ENCODE measurements around the gene PPCS. TPM values are rescaled to one million over a fixed set of nuclear protein-coding genes. Genes with fewer than 3 reads are reported as not detected.

Gene PPCS
- polyA plus RNA-seq, 1 donor, result 105 TPM

DNA sequence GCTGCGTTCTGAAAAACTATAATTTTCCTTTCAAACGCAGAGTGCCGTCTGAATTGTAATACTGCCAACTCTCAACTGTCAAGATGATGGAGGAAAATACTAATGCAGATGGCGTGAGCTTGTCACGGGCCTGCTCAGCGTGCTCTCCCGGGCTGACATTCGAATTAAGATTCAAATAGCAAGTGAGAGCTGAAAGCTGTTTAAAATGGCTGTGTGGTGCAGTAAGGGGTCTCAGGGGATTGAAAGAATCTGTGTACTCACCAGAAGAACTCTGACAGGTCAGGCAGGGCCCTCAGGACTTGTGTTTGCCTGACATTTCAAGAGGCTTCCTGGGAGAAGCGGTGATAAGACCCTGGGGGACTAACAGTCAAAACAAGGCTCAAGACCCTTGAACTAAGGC lies 33.6 kb upstream of the PPCS start:
- no peaks in the 10 kb centered on the region for H3K9me3 ChIP-seq (ENCODE audit: control insufficient read depth, low read depth, low read length)
- H3K4me1 ChIP-seq (ENCODE audit: control insufficient read depth, insufficient read depth, low read length), result peaks cover 8% of the 10 kb centered on the region
- H3K4me3 ChIP-seq (ENCODE audit: low read length), result no peak overlapping the region
- 50% methylated on average over 2 of the region's 9 CpGs for WGBS (ENCODE audit: insufficient coverage, low lambda C conversion rate)
- H3K36me3 ChIP-seq (ENCODE audit: control insufficient read depth, insufficient read depth, low read length), result no peaks in the 10 kb centered on the region
- no peaks in the 10 kb centered on the region for H3K27me3 ChIP-seq (ENCODE audit: control insufficient read depth, insufficient read depth, low read length)
- H3K27ac ChIP-seq (ENCODE audit: low read length), result no peak overlapping the region
- DNase-seq, result no peak

GRCh38 chr1:42423681-42424080 lies 32.7 kb upstream of the PPCS start:
- DNase-seq, result no peak
- 100% methylated on average over 1 of the region's 3 CpGs for WGBS (ENCODE audit: insufficient coverage, low lambda C conversion rate)
- Histone ChIP-seq H3K27ac (ENCODE audit: low read length) (no peak overlapping the region), H3K9me3 (ENCODE audit: control insufficient read depth, low read depth, low read length) (no peaks in the 10 kb centered on the region), H3K36me3 (ENCODE audit: control insufficient read depth, insufficient read depth, low read length) (no peaks in the 10 kb centered on the region), H3K4me3 (ENCODE audit: low read length) (no peak overlapping the region), H3K27me3 (ENCODE audit: control insufficient read depth, insufficient read depth, low read length) (no peaks in the 10 kb centered on the region), H3K4me1 (ENCODE audit: control insufficient read depth, insufficient read depth, low read length) (peaks cover 8% of the 10 kb centered on the region)

GRCh38 chr1:42424201-42424600 lies 32.1 kb upstream of the PPCS start:
- H3K27me3 ChIP-seq (ENCODE audit: control insufficient read depth, insufficient read depth, low read length), result no peaks in the 10 kb centered on the region
- H3K36me3 ChIP-seq (ENCODE audit: control insufficient read depth, insufficient read depth, low read length), result no peaks in the 10 kb centered on the region
- no peak for DNase-seq
- H3K4me3 ChIP-seq (ENCODE audit: low read length), result no peak overlapping the region
- no peak overlapping the region for H3K27ac ChIP-seq (ENCODE audit: low read length)
- 89% methylated on average over 3 of the region's 4 CpGs for WGBS (ENCODE audit: insufficient coverage, low lambda C conversion rate)
- peaks cover 8% of the 10 kb centered on the region for H3K4me1 ChIP-seq (ENCODE audit: control insufficient read depth, insufficient read depth, low read length)
- no peaks in the 10 kb centered on the region for H3K9me3 ChIP-seq (ENCODE audit: control insufficient read depth, low read depth, low read length)

GRCh38 chr1:42427240-42427639 lies 29.1 kb upstream of the PPCS start:
- Histone ChIP-seq H3K4me1 (ENCODE audit: control insufficient read depth, insufficient read depth, low read length) (peaks cover 18% of the 10 kb centered on the region), H3K36me3 (ENCODE audit: control insufficient read depth, insufficient read depth, low read length) (no peaks in the 10 kb centered on the region), H3K27me3 (ENCODE audit: control insufficient read depth, insufficient read depth, low read length) (no peaks in the 10 kb centered on the region), H3K4me3 (ENCODE audit: low read length) (no peak overlapping the region), H3K27ac (ENCODE audit: low read length) (no peak overlapping the region), H3K9me3 (ENCODE audit: control insufficient read depth, low read depth, low read length) (no peaks in the 10 kb centered on the region)
- WGBS (ENCODE audit: insufficient coverage, low lambda C conversion rate), result no CpG with 5 or more reads among the region's 4 CpGs
- DNase-seq, result no peak

DNA sequence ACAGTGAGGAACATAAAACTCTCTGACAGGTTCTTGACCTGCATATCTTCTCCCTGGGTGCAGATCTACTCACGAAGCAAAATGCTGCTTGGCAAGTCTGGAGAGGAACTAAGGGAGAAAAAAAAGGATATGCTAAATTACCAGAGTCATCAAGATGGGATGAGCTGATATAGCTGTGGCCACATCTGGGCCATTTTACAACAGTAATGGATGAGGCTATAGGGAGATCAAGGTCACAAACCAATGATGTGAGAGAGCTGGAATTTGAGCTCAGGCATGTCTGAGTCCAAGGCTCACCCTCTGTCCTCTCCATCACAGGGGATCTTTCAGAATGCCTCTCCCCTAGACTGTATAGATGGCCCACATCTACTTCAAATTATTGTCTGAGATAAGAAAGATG lies 26.7 kb upstream of the PPCS start:
- no peak for DNase-seq
- no peak overlapping the region for H3K4me3 ChIP-seq (ENCODE audit: low read length)
- H3K27me3 ChIP-seq (ENCODE audit: control insufficient read depth, insufficient read depth, low read length), result no peaks in the 10 kb centered on the region
- no CpG with 5 or more reads among the region's 1 CpG for WGBS (ENCODE audit: insufficient coverage, low lambda C conversion rate)
- H3K9me3 ChIP-seq (ENCODE audit: control insufficient read depth, low read depth, low read length), result no peaks in the 10 kb centered on the region
- no peaks in the 10 kb centered on the region for H3K36me3 ChIP-seq (ENCODE audit: control insufficient read depth, insufficient read depth, low read length)
- H3K4me1 ChIP-seq (ENCODE audit: control insufficient read depth, insufficient read depth, low read length), result peaks cover 18% of the 10 kb centered on the region
- H3K27ac ChIP-seq (ENCODE audit: low read length), result no peak overlapping the region

DNA sequence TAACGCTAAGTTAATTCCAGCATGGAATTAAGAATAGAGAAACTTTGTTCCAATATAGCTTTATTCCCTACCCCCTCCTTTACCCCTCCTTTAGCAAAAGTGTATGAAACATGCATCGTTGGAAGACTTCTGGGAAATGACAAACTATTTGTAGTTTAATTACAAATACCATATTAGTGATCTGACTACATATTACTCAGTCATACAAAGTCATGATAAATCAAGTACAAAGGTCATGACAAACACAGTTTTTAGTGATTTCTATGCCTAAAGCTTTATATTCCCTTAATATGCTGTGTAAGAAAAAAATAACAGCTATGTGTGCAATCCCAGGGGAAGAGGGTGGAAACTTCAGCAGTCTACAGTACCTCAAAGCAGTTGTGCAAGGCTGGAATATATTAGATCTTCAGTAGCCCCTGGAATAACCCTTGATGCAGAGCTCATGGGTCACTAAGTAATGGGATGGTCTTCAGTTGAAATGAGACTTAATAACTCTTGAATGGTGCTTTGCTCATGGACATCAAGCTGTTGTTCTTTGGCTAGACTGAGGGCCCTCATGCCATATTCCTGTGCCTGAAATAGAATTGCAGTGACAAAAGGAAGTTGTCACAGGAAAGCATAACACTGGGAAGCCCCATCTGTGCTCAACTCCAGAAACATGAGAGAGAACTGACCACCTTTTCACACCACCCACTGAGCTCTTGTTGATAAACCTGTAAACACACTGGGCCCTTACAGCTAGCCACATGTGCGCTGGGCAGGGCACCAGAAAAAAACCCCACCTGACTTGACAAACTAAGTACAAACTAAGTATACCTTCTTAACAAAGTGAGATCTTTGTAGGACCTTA lies 25.8 kb upstream of the PPCS start:
- Histone ChIP-seq H3K36me3 (ENCODE audit: control insufficient read depth, insufficient read depth, low read length) (no peaks in the 10 kb centered on the region), H3K27me3 (ENCODE audit: control insufficient read depth, insufficient read depth, low read length) (no peaks in the 10 kb centered on the region), H3K9me3 (ENCODE audit: control insufficient read depth, low read depth, low read length) (no peaks in the 10 kb centered on the region), H3K27ac (ENCODE audit: low read length) (peak overlapping the region; percentile 70), H3K4me3 (ENCODE audit: low read length) (no peak overlapping the region), H3K4me1 (ENCODE audit: control insufficient read depth, insufficient read depth, low read length) (peaks cover 18% of the 10 kb centered on the region)
- peak in 1 of 2 donors; percentile 20 for DNase-seq
- no CpG with 5 or more reads among the region's 3 CpGs for WGBS (ENCODE audit: insufficient coverage, low lambda C conversion rate)

- H3K27ac ChIP-seq (ENCODE audit: low read length), result peak overlapping the region; percentile 70
- WGBS (ENCODE audit: insufficient coverage, low lambda C conversion rate), result 17% methylated on average over 1 of the region's 3 CpGs
- peak; percentile 64 to 83 for DNase-seq
- H3K4me1 ChIP-seq (ENCODE audit: control insufficient read depth, insufficient read depth, low read length), result peaks cover 18% of the 10 kb centered on the region
- H3K4me3 ChIP-seq (ENCODE audit: low read length), result no peak overlapping the region
- no peaks in the 10 kb centered on the region for H3K27me3 ChIP-seq (ENCODE audit: control insufficient read depth, insufficient read depth, low read length)
- H3K36me3 ChIP-seq (ENCODE audit: control insufficient read depth, insufficient read depth, low read length), result no peaks in the 10 kb centered on the region
- no peaks in the 10 kb centered on the region for H3K9me3 ChIP-seq (ENCODE audit: control insufficient read depth, low read depth, low read length)
These were observed 24.8 kb upstream of the PPCS start for GRCh38 chr1:42431514-42431913.

GRCh38 chr1:42432714-42433113 lies 23.6 kb upstream of the PPCS start:
- Histone ChIP-seq H3K4me1 (ENCODE audit: control insufficient read depth, insufficient read depth, low read length) (peaks cover 18% of the 10 kb centered on the region), H3K27ac (ENCODE audit: low read length) (no peak overlapping the region), H3K27me3 (ENCODE audit: control insufficient read depth, insufficient read depth, low read length) (no peaks in the 10 kb centered on the region)

GRCh38 chr1:42433369-42433768 lies 23.0 kb upstream of the PPCS start:
- peaks cover 18% of the 10 kb centered on the region for H3K4me1 ChIP-seq (ENCODE audit: control insufficient read depth, insufficient read depth, low read length)
- no peaks in the 10 kb centered on the region for H3K27me3 ChIP-seq (ENCODE audit: control insufficient read depth, insufficient read depth, low read length)
- no peak overlapping the region for H3K27ac ChIP-seq (ENCODE audit: low read length)
- H3K36me3 ChIP-seq (ENCODE audit: control insufficient read depth, insufficient read depth, low read length), result no peaks in the 10 kb centered on the region
- no peaks in the 10 kb centered on the region for H3K9me3 ChIP-seq (ENCODE audit: control insufficient read depth, low read depth, low read length)
- no peak for DNase-seq
- WGBS (ENCODE audit: insufficient coverage, low lambda C conversion rate), result no CpG with 5 or more reads among the region's 6 CpGs
- no peak overlapping the region for H3K4me3 ChIP-seq (ENCODE audit: low read length)

More at GRCh38 chr1:42432714-42433113, 23.6 kb upstream of the PPCS start:
- H3K4me3 ChIP-seq (ENCODE audit: low read length), result no peak overlapping the region
- no peaks in the 10 kb centered on the region for H3K36me3 ChIP-seq (ENCODE audit: control insufficient read depth, insufficient read depth, low read length)
- no peak for DNase-seq
- H3K9me3 ChIP-seq (ENCODE audit: control insufficient read depth, low read depth, low read length), result no peaks in the 10 kb centered on the region
- no CpG with 5 or more reads among the region's 4 CpGs for WGBS (ENCODE audit: insufficient coverage, low lambda C conversion rate)

- no CpG with 5 or more reads among the region's 4 CpGs for WGBS (ENCODE audit: insufficient coverage, low lambda C conversion rate)
- H3K27me3 ChIP-seq (ENCODE audit: control insufficient read depth, insufficient read depth, low read length), result no peaks in the 10 kb centered on the region
- no peak for DNase-seq
- no peak overlapping the region for H3K27ac ChIP-seq (ENCODE audit: low read length)
- no peaks in the 10 kb centered on the region for H3K9me3 ChIP-seq (ENCODE audit: control insufficient read depth, low read depth, low read length)
- peaks cover 18% of the 10 kb centered on the region for H3K4me1 ChIP-seq (ENCODE audit: control insufficient read depth, insufficient read depth, low read length)
- no peak overlapping the region for H3K4me3 ChIP-seq (ENCODE audit: low read length)
- H3K36me3 ChIP-seq (ENCODE audit: control insufficient read depth, insufficient read depth, low read length), result no peaks in the 10 kb centered on the region
These were observed 22.0 kb upstream of the PPCS start for GRCh38 chr1:42434340-42434739.

- Histone ChIP-seq H3K4me3 (ENCODE audit: low read length) (no peak overlapping the region), H3K4me1 (ENCODE audit: control insufficient read depth, insufficient read depth, low read length) (no peaks in the 10 kb centered on the region), H3K36me3 (ENCODE audit: control insufficient read depth, insufficient read depth, low read length) (no peaks in the 10 kb centered on the region), H3K27ac (ENCODE audit: low read length) (no peak overlapping the region), H3K9me3 (ENCODE audit: control insufficient read depth, low read depth, low read length) (no peaks in the 10 kb centered on the region), H3K27me3 (ENCODE audit: control insufficient read depth, insufficient read depth, low read length) (no peaks in the 10 kb centered on the region)
- WGBS (ENCODE audit: insufficient coverage, low lambda C conversion rate), result no CpG with 5 or more reads among the region's 2 CpGs
- DNase-seq, result peak in 1 of 2 donors; percentile 32
These were observed 16.4 kb upstream of the PPCS start for GRCh38 chr1:42439940-42440339.
